ENCODE data around the gene TSC22D2.

The TSC22D2 gene

DNA sequence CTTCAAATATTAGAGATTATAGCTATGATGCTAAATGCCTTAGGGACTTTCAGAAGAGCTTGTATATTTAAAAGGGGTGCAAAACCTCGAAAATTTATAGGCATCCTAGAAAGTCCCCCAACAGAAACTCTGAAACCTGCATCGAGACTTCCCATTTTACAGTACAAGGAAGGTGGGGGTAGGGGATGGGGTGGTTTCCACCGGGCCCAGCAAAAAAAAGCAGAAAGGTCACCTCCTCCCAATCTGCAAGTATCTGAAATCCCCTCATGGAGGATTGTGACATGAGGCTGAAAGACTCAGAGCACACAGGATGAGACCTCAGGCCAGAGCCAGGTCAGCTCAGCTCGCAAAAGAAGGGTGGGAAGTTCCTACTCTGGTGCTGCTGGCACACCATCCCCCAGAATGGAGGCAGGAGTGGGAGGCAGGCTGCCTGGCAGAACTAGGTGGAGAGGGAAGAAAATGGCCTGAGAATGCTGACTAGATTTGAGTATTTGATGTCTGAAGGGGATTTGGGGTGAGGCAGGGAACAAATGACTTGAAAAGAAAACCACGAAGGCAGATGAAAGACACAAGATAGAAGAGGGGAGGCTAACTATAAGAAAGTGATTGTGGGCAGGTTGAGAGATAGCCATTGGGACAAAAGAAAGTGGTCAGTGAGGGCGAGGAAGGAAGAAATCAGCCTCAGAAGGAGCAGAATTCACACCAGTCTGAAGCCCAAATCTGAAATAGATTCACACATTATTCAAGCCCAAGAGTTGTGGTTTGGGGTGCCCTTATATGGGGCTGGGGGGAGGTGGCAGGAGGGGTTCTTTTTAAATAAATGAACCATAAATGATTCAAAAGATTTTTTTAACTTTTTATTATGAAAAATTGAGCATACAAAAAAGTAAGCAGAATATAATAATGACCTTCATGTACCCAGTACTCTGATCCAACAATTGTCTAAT, 22.5 kb upstream of the TSC22D2 start:
- no peak for DNase-seq

GRCh38 chr3:150388498-150389418, 19.3 kb upstream of the TSC22D2 start:
- DNase-seq = no peak

DNA sequence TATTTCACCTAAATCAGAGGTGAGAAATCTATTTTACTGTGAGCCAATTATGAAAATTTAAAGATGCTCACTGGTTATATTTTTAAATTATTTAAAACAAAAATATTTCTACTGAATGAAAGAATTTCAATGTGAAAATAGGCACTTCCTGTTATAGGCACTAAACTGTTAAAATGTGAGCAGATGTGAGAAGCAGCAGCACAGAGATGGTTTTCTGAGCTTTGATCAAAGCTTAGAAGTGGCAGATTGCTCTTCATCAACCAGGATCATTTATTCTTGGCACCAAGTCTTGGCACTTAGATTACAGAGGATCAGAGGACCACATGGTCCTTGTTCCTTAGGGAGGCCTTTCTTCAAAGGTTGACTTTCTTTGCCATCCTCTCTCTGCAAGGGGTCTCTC, 18.0 kb upstream of the TSC22D2 start:
- no peak for DNase-seq

GRCh38 chr3:150391161-150391560, 16.9 kb upstream of the TSC22D2 start:
- no peak for DNase-seq

DNA sequence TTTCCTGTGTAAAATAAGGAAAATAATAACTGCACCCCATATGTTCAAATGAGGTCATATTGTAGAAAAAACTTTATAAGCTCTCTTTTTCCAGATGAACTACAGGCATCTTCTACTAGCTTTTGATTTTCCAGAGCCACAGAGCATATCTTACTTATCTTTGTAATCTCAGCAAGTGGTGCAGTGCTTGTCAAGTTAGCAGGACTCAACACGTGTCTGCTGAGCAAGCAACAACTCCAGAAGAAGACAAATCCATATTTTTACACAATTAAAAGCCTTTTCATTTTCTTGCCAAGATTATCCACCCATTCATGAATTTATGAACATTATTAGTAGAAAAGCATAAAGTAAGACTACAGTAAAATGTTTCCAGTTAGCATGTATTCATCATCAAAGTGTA, 14.4 kb upstream of the TSC22D2 start:
- no peak for DNase-seq

DNA sequence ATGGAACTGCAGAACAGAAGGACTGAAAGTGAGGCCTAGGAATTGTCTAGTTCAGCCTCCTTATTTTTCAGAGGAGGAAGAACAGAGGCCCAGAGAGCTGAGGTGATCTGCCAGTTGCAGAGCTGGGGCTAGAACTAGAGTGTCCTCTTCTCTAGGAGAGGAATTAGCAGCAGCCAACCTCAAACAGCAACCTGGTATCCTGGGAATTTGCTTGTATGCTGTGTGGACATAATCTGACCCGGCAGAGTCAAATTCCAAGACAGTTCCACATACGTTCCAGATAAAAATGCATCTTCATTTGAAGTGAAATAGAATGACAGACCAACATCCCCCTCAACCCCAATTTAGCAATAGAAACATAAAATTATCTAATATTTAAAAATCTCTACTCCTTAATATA, 13.5 kb upstream of the TSC22D2 start:
- no peak for DNase-seq

DNA sequence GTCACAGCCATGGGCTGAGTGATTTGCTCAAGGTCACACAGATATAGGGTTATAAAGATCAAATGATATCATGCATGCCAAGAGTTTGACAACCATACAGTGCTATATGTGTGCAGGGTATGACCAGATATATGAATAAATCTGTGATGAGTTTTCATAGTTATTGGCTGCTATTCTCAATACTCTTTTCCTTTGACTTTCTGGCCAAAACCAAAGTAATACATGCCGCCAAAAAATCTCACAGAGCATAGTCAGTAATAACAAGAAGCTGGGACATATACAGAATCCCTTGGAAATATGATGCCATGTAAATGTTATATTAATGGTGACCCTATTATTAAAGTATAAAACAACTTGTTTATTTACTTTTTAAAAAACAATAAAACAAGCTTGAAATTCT, 11.6 kb upstream of the TSC22D2 start:
- DNase-seq = no peak

GRCh38 chr3:150396956-150397550, 11.0 kb upstream of the TSC22D2 start:
- DNase-seq = no peak

DNA sequence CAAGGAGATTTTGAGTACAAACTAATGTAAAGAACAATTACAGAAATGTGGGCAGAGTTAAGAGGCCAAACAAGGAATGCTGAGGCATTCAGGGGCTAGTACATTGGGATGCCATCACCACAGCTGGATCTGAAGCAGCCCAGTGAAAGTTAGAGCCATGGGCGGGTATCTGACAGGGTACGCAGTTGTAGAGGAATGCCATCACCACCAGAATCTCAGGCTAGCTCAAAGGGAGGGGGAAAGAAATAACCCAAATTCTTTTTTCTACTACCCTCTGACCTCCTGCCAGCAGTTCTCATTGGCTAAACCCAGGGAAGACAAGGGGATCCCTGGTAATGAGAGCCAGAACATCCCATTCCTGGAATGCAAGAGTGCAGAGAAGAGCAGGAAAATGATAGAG, 9.0 kb upstream of the TSC22D2 start:
- no peak for DNase-seq

DNA sequence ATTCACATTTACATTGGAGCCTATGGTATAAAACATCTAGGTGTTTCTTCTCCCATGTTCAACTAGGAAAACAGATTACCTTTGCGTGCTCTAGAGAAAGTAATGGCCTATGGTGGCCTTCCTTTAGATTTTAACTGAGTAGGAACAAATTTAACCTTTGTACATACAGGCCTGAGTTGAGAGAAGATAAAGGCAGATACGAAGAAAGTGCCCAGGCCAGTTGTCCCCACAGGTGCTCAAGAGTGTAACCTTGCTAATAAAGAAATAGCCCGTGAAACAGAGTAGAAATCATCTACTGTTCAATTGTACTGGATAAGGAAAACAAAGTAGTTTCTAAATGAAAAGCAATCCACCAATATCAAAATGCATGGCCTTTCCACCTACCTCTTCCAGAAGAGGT, 6.8 kb upstream of the TSC22D2 start:
- DNase-seq = no peak

DNA sequence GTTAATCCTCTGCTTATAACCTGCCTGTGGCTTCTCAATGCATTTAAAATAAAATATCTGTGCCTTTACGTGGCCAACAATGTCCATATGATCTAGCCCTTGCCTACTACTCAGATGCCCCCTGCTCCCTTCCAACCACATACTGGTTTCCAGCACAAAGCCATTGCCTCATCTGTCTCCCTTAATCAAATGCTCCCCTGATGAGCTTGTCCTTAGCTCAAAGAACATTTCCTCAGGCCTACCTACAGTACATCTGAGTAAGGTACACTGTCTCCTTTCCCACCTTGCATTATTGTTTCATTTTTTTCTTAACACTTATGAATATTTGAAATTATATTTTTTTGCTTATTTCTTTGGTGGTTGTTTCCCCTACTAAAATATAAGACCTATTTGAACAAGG, 5.9 kb upstream of the TSC22D2 start:
- DNase-seq = no peak

DNA sequence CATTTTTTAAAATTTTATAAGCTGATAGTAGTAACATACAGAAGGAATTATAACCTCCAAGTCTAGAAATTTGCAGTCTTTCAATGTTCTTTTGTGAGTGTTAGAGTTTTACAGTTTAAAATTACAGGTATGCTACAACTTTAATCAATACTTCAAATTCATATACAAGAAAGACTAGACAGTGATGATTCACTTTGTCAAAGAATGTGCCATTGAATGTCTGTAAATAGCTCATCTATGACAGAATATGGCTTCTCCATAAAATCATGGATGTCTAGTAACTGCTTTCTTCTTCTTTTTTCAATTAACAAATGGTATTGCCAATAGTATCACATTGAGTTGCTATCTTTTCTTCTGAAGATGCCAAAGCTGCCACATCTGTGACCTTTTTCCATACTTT, 4.1 kb upstream of the TSC22D2 start:
- DNase-seq = no peak

DNA sequence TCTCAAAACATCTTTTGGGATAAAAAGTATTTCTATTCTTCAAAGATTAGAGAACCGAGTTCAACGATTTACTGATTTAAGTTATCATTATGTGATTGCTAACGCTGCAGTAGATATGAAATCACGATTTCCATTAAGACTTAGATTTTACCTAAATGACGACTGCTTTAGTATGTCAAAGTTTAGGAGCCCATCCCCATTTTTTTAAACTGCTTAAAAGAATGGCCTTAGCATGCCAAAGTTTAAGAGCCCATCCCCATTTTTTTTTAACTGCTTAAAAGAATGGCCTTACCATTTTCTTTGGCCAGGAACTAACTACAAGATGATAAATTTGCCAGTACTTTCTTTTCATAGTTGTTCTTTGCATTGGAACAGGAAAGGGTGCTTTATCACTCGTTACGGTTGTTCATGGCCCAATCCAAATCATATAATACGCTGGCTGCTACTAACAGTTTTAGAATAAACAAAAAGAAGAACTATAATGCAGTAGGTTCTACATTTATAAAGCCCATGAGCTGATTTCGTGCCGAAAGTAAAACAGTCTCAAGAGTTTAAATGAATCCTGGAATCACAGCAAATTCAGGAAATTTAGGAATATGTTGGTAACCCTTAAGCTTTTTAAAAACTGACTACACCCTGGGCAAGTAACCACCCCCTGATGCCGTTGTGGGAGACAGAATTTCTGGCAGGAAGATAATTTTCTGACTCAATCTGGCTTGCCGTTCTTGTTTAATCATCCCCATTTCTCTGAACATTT, 869 bp upstream of the TSC22D2 start:
- DNase-seq = peak; percentile 18

- no peak for DNase-seq
These were observed 284 bp upstream of the TSC22D2 start for GRCh38 chr3:150407808-150408220.

- no peak for DNase-seq
These were observed 1.0 kb downstream of the TSC22D2 start for GRCh38 chr3:150409125-150409511.

GRCh38 chr3:150409512-150410310, 1.6 kb downstream of the TSC22D2 start:
- peak; percentile 71 for DNase-seq

- DNase-seq = peak; percentile 20
These were observed 2.4 kb downstream of the TSC22D2 start for GRCh38 chr3:150410311-150411105.

- no peak for DNase-seq
These were observed 3.0 kb downstream of the TSC22D2 start for GRCh38 chr3:150411106-150411460.

- DNase-seq = no peak
These were observed 3.4 kb downstream of the TSC22D2 start for GRCh38 chr3:150411546-150411945.

DNA sequence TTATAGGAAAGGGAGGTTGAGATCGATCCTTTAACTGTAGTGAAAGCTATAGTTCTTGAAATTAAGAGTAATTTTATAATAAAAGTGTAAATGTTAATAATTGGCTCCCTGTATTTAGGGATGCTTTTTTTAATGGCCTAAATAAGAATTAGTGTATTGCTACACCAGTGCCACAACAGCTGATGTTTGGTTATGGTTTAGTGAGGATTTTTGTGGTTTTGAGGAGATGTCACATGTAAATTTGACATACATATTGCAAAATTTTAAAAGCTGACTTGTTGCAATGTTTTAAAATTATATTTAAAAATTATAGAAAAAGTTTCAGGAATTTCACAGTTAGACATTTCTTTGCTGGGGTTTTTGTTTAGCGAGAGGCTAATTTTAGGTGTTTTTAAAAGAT, 3.9 kb downstream of the TSC22D2 start:
- DNase-seq = no peak

Data from stimulated activated CD4-positive, alpha-beta T cell treated with anti-CD3 and anti-CD28 coated beads, Interleukin-4, amount 100 ng/mL, for 24 hours (primary cell).